GM21529 (cell line): ENCODE results near the gene TRIM28.

Source experiments
- ATAC-seq: cut with Tn5 transposase; IDR thresholded peaks from one replicate; pipeline ENCODE4 v1.9.1; 2021; ENCODE audit not compliant: unreplicated experiment

TRIM28 gene

GRCh38 chr19:58559275-58560006 is 15.6 kb downstream of the TRIM28 start:
- no peak for ATAC-seq

GRCh38 chr19:58560007-58560887 is 16.4 kb downstream of the TRIM28 start:
- no peak for ATAC-seq

GRCh38 chr19:58560921-58561320 is 17.1 kb downstream of the TRIM28 start:
- no peak for ATAC-seq

GRCh38 chr19:58561373-58562121 is 17.7 kb downstream of the TRIM28 start:
- ATAC-seq, result no peak

GRCh38 chr19:58562122-58563033 is 18.5 kb downstream of the TRIM28 start:
- no peak for ATAC-seq

- ATAC-seq, result no peak
Measured at GRCh38 chr19:58563034-58563573, 19.2 kb downstream of the TRIM28 start.

- no peak for ATAC-seq
Measured at GRCh38 chr19:58563823-58564222, 20.0 kb downstream of the TRIM28 start.

GRCh38 chr19:58566989-58567388 is 23.1 kb downstream of the TRIM28 start:
- no peak for ATAC-seq

- no peak for ATAC-seq
Measured at GRCh38 chr19:58568453-58569130, 24.7 kb downstream of the TRIM28 start.

- no peak for ATAC-seq
Measured at GRCh38 chr19:58569191-58569942, 25.5 kb downstream of the TRIM28 start.

- no peak for ATAC-seq
Measured at GRCh38 chr19:58569943-58570670, 26.2 kb downstream of the TRIM28 start.

- no peak for ATAC-seq
Measured at GRCh38 chr19:58570770-58571574, 27.1 kb downstream of the TRIM28 start.

- no peak for ATAC-seq
Measured at GRCh38 chr19:58571575-58571947, 27.7 kb downstream of the TRIM28 start.

- no peak for ATAC-seq
Measured at GRCh38 chr19:58572026-58572817, 28.4 kb downstream of the TRIM28 start.

GRCh38 chr19:58572818-58573657 is 29.2 kb downstream of the TRIM28 start, which contains the start of gene MZF1:
Gene MZF1, minus strand, starts transcription at chr19:58573335. Its CDS starts 1,946 bp downstream, at chr19:58571389.
- ATAC-seq, result peak; percentile 54
